Vagina (tissue), 2 donors: ENCODE measurements around the gene HS6ST2.

Source experiments
- POLR2A ChIP-seq, 2 donors: fragments of 450-650 bp; IDR thresholded peaks; one replicate each; pipeline ENCODE4 v1.6.1; 2017; ENCODE audit warnings: antibody characterized with exemption in 2 of 2, mild to moderate bottlenecking in 2 of 2, moderate library complexity in 2 of 2
- POLR2AphosphoS5 ChIP-seq, 2 donors: sonication (generic); formaldehyde crosslinking; IDR thresholded peaks; one replicate each; pipeline ENCODE4 v1.9.0; 2017; ENCODE audit warnings: antibody characterized with exemption in 2 of 2, mild to moderate bottlenecking in 2 of 2, low read depth in 1 of 2; ENCODE audit not compliant: insufficient read depth in 1 of 2
- TF ChIP-seq, protein P1 (sequence below), 3 experiments: fragments of 450-650 bp in 2 of 3; fragments of 200-600 bp in 1 of 3; sonication (generic) in 1 of 3; IDR thresholded peaks; one replicate each; pipeline ENCODE4 v1.5.1; 2017 to 2019; ENCODE audit warnings: antibody characterized with exemption in 3 of 3, mild to moderate bottlenecking in 2 of 3, moderate library complexity in 2 of 3

DNA sequence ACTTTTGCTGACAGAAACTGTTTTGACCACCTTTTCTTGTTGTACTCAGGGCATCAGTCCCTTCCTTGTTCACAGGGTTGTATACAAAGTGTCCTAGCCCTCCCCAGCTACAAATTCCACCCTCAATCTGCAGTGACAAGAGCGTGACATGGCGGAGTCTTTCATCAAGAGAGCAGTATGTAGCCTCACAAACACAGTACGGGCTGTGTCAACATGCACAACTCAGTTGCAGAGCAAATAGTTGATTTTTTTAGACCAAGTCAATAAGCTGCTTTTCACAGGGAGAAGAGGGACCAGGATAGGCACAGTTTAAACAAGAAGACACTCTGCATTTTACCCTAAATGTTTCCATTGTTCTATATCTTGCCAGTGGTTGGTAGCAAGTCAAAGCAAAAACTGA lies 8.6 kb upstream of the HS6ST2 start:
- TF ChIP-seq, protein P1, sequence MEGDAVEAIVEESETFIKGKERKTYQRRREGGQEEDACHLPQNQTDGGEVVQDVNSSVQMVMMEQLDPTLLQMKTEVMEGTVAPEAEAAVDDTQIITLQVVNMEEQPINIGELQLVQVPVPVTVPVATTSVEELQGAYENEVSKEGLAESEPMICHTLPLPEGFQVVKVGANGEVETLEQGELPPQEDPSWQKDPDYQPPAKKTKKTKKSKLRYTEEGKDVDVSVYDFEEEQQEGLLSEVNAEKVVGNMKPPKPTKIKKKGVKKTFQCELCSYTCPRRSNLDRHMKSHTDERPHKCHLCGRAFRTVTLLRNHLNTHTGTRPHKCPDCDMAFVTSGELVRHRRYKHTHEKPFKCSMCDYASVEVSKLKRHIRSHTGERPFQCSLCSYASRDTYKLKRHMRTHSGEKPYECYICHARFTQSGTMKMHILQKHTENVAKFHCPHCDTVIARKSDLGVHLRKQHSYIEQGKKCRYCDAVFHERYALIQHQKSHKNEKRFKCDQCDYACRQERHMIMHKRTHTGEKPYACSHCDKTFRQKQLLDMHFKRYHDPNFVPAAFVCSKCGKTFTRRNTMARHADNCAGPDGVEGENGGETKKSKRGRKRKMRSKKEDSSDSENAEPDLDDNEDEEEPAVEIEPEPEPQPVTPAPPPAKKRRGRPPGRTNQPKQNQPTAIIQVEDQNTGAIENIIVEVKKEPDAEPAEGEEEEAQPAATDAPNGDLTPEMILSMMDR (IDR thresholded peaks at IDR 0.05) = no peak
- TF ChIP-seq POLR2A (IDR thresholded peaks at IDR 0.05) (no peak), POLR2AphosphoS5 (IDR thresholded peaks at IDR 0.05; ENCODE audit: insufficient read depth in 1 of 2, low read depth in 1 of 2) (no peak)
